Endothelial cell of umbilical vein (primary cell): Measurements from ENCODE around the gene ACBD6.

Source experiments
- CTCF ChIP-seq, 2 donors: IDR thresholded peaks; 1 replicate in 1 of 2; 2 replicates in 1 of 2; pipeline ENCODE4 v1.5.1; 2011; ENCODE audit warnings: low read length in 2 of 2, mild to moderate bottlenecking in 2 of 2, moderate library complexity in 2 of 2, control low read depth in 1 of 2, inconsistent platforms in 1 of 2, low read depth in 1 of 2; ENCODE audit not compliant: insufficient read depth in 1 of 2; ENCODE audit errors: extremely low read depth in 1 of 2
- GATA2 ChIP-seq: IDR thresholded peaks from 2 replicates; pipeline ENCODE4 v1.7.0; 2011; ENCODE audit warnings: low read depth, mild to moderate bottlenecking, moderate library complexity, mixed read lengths, low read length; ENCODE audit not compliant: insufficient read length, insufficient read depth
- JUN ChIP-seq: IDR thresholded peaks from 2 replicates; pipeline ENCODE4 v1.6.1; 2011; ENCODE audit warnings: borderline replicate concordance, low read depth; ENCODE audit not compliant: insufficient read length, insufficient read depth
- POLR2A ChIP-seq: IDR thresholded peaks from 2 replicates; pipeline ENCODE4 v1.6.1; 2012; ENCODE audit warnings: low read depth, mild to moderate bottlenecking, control low read depth, low read length
- POLR2AphosphoS5 ChIP-seq: IDR thresholded peaks from 2 replicates; pipeline ENCODE4 v1.6.1; 2012; ENCODE audit warnings: low read depth, mild to moderate bottlenecking, control low read depth, low read length, moderate library complexity; ENCODE audit not compliant: insufficient read depth

GRCh38 chr1:180256341-180257027 is 245.9 kb downstream of the ACBD6 start:
- TF ChIP-seq CTCF (IDR thresholded peaks at IDR 0.05; ENCODE audit: extremely low read depth in 1 of 2, insufficient read depth in 1 of 2, low read depth in 1 of 2, low read length in 2 of 2), result no peak
- TF ChIP-seq GATA2, result no peak
- no peak for TF ChIP-seq POLR2A
- no peak for TF ChIP-seq POLR2AphosphoS5
- TF ChIP-seq JUN, result no peak
